ENCODE measurements around the gene C2CD5.
"Not testable (repeated sequence)": the region's sequence is repeated elsewhere in the genome, so short reads cannot be mapped to it uniquely, and the experiment has no call there.

C2CD5 gene

DNA sequence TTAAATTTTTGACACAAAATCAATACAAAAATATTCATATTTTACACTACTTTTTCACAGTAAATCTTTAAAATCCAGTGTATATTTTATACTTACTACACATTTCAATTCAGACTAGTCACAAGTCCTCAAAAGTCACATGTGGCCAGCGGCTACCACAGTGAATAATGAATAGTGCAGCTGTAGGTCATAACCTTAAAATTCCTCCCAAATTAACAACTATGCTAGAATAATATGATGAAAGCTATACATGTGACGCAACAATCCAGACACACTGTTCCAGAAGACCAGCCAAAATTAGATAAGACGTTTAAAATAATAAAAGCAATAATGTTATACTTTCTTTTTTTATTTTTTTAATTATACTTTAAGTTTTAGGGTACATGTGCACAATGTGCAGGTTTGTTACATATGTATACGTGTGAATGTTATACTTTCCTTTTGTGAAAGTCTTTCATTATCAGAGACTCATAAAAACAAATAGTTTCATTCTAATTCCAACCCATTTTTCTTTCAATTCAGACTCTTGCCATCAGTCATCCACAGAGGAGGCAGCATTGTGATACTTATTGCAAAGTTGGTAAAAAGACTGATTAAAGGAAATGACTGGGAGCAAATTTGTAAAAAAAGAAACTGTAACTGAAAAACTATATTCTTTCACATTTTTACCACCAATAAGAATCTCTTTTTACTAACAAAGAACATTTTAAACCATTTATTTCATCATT is 67.0 kb downstream of the C2CD5 start:
- no peak for DNase-seq

DNA sequence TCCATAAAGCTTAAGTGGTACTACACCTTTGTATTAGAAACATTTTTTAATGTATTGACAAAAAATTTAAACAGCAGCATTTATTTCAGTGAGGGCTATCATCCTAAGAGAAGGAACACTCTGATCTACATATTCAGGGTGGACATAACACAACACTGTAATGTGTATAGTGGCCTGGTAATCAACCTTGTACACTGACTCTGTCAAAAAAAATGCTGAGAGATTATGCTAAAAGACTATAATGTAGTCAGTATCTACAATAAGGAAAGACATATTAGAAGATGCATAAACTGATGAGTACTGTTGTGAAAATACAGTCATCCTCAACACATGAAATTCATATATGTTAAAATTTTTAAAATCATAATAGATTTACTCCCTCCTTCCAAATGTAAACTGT is 68.2 kb downstream of the C2CD5 start:
- no peak for DNase-seq

- no peak for DNase-seq
Observed at GRCh38 chr12:22474970-22475720, 69.2 kb downstream of the C2CD5 start.

DNA sequence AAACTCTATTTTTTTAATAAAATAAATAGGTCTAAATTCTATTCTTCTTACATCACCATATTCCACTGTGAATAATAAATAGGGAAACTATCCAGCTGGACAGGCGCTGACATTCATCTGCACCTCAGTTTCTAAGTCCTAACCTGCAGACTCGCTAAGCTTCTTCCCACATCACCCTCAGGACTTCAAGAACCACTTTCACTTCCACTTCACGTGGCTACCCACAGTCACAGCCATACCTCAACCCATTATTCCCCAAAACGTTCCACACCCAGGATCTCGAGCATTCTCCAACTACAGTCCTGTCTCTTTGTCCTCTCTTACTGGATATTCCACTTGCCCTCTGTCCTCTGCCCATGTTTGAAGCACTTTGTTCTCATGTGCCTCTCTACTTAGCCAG is 71.1 kb downstream of the C2CD5 start:
- no peak for DNase-seq

DNA sequence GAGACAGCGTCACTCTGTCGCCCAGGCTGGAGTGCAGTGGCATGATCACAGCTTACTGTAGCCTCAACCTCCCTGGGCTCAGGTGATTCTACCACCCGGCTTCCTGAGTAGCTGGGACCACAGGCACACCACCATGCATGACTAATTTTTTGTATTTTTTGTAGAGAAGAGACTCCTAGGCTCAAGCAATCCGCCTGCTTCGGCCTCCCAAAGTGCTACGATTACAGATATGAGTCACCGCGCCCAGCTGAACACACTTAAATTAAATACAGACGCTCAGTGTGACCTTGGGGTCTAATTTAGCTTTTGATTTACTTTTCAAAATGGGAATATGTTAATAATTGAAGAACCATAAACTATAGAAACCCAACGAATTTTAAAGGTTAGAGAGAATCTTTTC is 77.2 kb downstream of the C2CD5 start:
- DNase-seq, result no peak

GRCh38 chr12:22463306-22463705 is 81.0 kb downstream of the C2CD5 start:
- no peak for DNase-seq

- DNase-seq, result no peak
Observed at GRCh38 chr12:22461786-22462185, 82.6 kb downstream of the C2CD5 start.

DNA sequence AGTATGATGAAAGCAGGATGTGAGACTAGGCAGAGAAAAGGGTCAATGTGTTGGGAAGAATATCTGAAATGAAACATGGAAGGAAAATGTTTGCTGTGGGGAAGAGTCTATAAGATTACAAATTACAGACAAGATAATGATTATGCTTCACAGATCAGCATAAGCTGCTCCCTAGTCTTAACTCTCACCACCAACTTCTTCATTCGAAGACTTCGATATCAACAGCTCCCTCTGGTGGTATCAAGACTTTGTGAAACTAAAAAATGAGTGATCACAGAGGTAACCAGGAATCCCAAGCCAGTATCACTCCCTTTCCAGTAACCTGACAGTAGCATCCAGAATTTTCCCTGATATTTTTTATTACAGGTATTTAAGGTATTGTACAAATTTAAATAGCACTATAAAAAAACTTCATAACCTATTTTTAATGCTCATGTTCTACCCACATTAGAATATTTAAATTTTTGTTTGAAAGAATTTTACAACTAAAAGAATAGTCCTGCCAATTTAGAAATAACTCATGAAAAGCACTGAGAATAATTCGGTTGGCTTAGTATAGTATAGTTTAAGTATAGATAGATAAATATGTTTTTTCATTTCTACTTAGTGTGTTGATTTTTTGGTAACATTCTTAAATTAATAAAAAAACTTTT is 84.4 kb downstream of the C2CD5 start:
- peak; percentile 71 for DNase-seq

- DNase-seq, result no peak
Observed at GRCh38 chr12:22458298-22458937, 85.9 kb downstream of the C2CD5 start.

DNA sequence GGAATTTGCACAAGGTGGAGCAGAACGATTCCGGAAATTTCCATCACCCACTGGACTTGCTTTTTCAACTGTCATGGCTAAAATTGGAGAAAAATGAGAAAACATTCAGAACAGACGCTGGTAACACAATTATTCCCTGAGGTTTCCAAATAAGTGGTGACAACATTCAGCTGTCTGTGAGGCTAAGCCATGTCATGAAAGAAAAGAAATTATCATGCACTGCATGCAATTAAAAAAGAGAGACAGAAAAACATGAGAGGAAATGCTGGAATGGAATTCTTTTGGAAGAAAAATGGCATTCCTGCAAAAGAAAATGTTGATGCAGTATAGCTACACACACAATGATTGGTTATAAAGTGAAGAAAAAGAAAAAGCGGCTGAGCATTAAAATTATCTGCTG is 87.3 kb downstream of the C2CD5 start:
- DNase-seq, result no peak

DNA sequence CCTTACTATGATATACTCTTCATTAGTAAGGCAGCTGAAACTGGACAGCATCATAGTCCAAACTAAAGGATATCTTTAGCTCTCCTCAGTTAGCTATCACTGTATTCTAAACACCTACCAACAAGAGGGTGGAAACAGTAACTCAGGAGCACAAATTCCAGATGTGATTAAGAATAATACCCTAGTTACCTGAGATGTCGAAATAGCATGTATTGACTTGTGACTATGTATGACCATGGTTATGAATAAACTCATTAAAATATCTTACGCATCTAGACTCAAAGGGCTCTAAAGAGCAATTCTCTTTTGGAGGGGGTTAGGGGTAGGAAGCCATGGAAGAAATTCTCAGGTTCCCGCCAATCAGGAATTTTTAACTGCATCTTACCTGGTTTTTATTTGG is 90.8 kb downstream of the C2CD5 start:
- DNase-seq, result no peak

DNA sequence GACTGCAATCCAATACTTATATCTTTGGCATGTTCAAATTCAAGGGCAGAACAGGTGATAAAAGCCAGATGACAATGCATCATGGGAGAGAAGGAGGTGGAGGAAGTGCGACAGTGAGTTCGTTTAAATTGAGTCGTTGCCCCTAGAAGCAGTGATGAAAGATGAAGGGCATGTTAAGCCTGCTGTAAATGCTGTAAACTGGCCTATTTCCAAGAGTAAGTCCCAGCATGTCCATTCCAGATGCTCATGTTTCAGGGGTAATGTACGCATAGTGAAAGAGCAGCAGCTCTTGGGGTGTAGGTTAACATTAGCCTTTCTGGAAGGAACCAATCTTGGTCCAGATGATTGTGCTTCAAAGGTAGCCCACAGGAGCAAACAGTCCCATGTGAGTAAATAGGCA is 97.1 kb downstream of the C2CD5 start:
- no peak for DNase-seq

GRCh38 chr12:22444317-22444665 is 100.1 kb downstream of the C2CD5 start:
- not testable (repeated sequence) for DNase-seq

DNA sequence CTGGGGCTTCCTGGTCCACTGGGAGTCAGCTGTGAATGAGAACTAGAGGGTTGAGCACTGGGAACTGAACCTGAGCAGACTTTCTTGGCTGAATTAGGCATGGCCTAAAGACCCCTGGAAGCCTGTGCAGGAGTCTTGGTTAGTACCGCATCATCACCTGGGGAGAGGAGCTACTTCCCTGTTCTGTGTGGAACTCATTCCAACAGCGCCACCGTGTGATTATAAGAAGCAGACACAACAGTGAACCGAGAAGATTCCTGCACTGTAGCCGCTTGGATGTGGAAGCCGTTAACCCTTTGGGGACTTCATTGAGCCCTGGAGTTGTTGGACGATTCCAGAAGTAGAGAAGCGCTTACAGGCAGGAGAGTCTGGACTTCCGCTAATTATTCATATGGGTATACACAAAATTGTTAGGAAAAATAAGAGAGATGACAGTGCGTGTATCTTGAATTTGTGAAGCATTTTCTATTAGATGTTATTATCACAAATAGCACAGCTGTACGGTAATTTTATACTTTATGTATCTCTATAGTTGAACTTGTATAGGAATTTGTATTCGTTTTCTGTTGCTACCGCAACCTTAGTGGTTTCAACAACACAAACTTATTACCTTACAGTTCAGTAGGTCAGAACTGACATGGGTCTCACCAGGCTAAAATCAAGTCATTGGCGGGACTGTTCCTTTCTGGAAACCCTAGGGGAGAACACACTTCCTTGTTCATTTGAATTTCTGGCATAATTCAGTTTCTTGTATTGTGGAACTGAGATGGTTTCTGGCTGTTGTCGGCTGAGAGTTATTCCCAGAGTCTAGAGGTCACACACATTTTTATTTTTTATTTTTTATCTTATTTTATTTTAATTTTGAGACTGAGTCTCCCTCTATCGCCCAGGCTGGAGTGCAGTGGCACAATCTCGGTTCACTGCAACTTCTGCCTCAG is 100.7 kb downstream of the C2CD5 start:
- peak; percentile 81 for DNase-seq

- no peak for DNase-seq
Observed at GRCh38 chr12:22437031-22437806, 107.1 kb downstream of the C2CD5 start.

- no peak for DNase-seq
Observed at GRCh38 chr12:22435583-22435982, 108.8 kb downstream of the C2CD5 start.

GRCh38 chr12:22431693-22432251 is 112.6 kb downstream of the C2CD5 start:
- no peak for DNase-seq

DNA sequence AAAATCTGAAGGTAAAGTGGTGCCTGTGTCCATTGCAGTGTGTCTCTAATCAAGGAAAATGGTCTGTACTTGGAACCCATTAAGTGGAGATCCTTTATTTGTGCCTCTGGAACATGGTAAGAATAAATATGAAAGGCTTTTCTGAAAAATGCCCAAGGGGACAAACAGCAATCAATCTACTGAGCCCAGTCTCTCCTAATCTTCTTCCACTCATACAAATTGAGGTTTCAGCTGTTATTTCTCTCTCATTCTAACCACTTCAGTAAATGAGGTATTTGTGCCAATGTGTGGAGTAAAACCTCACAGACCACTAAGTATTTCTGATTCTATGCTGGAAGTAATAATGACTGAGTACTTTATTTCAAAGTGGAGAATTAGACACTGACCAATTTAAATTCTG is 127.5 kb downstream of the C2CD5 start:
- no peak for DNase-seq

- DNase-seq, result no peak
Observed at GRCh38 chr12:22415342-22416309, 128.7 kb downstream of the C2CD5 start.

DNA sequence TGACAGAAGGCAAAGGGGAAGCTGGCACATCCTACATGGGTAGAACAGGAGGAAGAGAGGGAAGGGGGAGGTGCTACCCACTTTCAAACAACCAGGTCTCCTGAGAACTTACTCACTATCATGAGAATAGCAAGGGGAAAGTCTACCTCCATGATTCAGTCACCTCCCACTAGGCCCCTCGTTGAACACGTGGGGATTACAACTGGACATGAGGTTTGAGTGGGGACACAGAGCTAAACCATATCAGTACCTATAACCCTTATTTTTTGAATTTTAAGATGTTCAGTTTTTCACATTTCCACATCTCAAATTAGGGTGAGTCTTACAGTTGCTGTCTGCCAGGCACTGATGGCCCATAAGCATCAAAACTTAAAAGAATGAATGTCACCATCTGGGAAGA is 129.6 kb downstream of the C2CD5 start:
- no peak for DNase-seq
